Measurements from ENCODE around the gene PPP2R3A.
A peak's percentile ranks its signal among the peaks of the same experiment; 100 is the strongest.

The PPP2R3A gene

GRCh38 chr3:135918600-135918999, 46.9 kb upstream of the PPP2R3A start:
- TF ChIP-seq ESRRG (CRISPR knock-in tag; IDR thresholded peaks at IDR 0.05) = no peak
- no peak for TF ChIP-seq CSDC2 (CRISPR knock-in tag; IDR thresholded peaks at IDR 0.05)
- TF ChIP-seq TOX (CRISPR knock-in tag; IDR thresholded peaks at IDR 0.05; ENCODE audit: borderline replicate concordance) = no peak
- TF ChIP-seq RARB (CRISPR knock-in tag; IDR thresholded peaks at IDR 0.05) = no peak
- no peak for TF ChIP-seq ZFP30 (CRISPR knock-in tag; IDR thresholded peaks at IDR 0.05)
- TF ChIP-seq CSRNP3 (CRISPR knock-in tag; IDR thresholded peaks at IDR 0.05) = no peak
- no peak for TF ChIP-seq ZNF70 (CRISPR knock-in tag; IDR thresholded peaks at IDR 0.05)
- peak; percentile 91 for ATAC-seq

GRCh38 chr3:135920275-135920674, 45.3 kb upstream of the PPP2R3A start:
- TF ChIP-seq TSHZ2 (CRISPR knock-in tag; IDR thresholded peaks at IDR 0.05) (no peak), ZFP30 (CRISPR knock-in tag; IDR thresholded peaks at IDR 0.05) (no peak), ARNTL (CRISPR knock-in tag; IDR thresholded peaks at IDR 0.05; ENCODE audit: borderline replicate concordance, low read depth) (no peak), ZFP3 (CRISPR knock-in tag; IDR thresholded peaks at IDR 0.05) (no peak), BACH2 (CRISPR knock-in tag; IDR thresholded peaks at IDR 0.05; ENCODE audit: borderline replicate concordance) (no peak), ZNF565 (CRISPR knock-in tag; conservative IDR thresholded peaks at IDR 0.05; ENCODE audit: low read depth) (no peak), CSDC2 (CRISPR knock-in tag; IDR thresholded peaks at IDR 0.05) (no peak), CSRNP3 (CRISPR knock-in tag; IDR thresholded peaks at IDR 0.05) (no peak), TCF4 (CRISPR knock-in tag; IDR thresholded peaks at IDR 0.05; ENCODE audit: borderline replicate concordance) (no peak), ZC3H10 (CRISPR knock-in tag; IDR thresholded peaks at IDR 0.05) (no peak), TOX (CRISPR knock-in tag; IDR thresholded peaks at IDR 0.05; ENCODE audit: borderline replicate concordance) (no peak)
- ATAC-seq = no peak

GRCh38 chr3:135922903-135923250, 42.7 kb upstream of the PPP2R3A start:
- no peak for ATAC-seq
- TF ChIP-seq GLIS3 (CRISPR knock-in tag; IDR thresholded peaks at IDR 0.05) (no peak), ZFP30 (CRISPR knock-in tag; IDR thresholded peaks at IDR 0.05) (no peak), CSDC2 (CRISPR knock-in tag; IDR thresholded peaks at IDR 0.05) (no peak), PATZ1 (CRISPR knock-in tag; IDR thresholded peaks at IDR 0.05; ENCODE audit: borderline replicate concordance) (no peak), BACH2 (CRISPR knock-in tag; IDR thresholded peaks at IDR 0.05; ENCODE audit: borderline replicate concordance) (no peak), POU6F1 (CRISPR knock-in tag; IDR thresholded peaks at IDR 0.05; ENCODE audit: borderline replicate concordance, low read depth) (no peak), CSRNP3 (CRISPR knock-in tag; IDR thresholded peaks at IDR 0.05) (no peak), CREB5 (CRISPR knock-in tag; IDR thresholded peaks at IDR 0.05; ENCODE audit: low read depth) (no peak), OSR1 (CRISPR knock-in tag; IDR thresholded peaks at IDR 0.05) (no peak), TCF4 (CRISPR knock-in tag; IDR thresholded peaks at IDR 0.05; ENCODE audit: borderline replicate concordance) (no peak), ARNTL (CRISPR knock-in tag; IDR thresholded peaks at IDR 0.05; ENCODE audit: borderline replicate concordance, low read depth) (no peak), TOX (CRISPR knock-in tag; IDR thresholded peaks at IDR 0.05; ENCODE audit: borderline replicate concordance) (no peak), ZNF565 (CRISPR knock-in tag; conservative IDR thresholded peaks at IDR 0.05; ENCODE audit: low read depth) (no peak), ZNF8 (CRISPR knock-in tag; IDR thresholded peaks at IDR 0.05) (no peak), ESRRG (CRISPR knock-in tag; IDR thresholded peaks at IDR 0.05) (no peak), ZFP3 (CRISPR knock-in tag; IDR thresholded peaks at IDR 0.05) (no peak), SNAI2 (CRISPR knock-in tag; IDR thresholded peaks at IDR 0.05) (no peak), TSHZ2 (CRISPR knock-in tag; IDR thresholded peaks at IDR 0.05) (no peak)

Data from SK-N-SH treated with all-trans-retinoic acid at 6 μM for 48 hours (cell line).